SK-N-SH (cell line): ENCODE results near the gene MYOT.

ENCODE experiments used
- EZH2phosphoT487 ChIP-seq: fragments of 200-600 bp; sonication (generic); IDR thresholded peaks from 2 replicates; pipeline ENCODE4 v1.6.1; 2017; ENCODE audit warnings: low read depth, mixed run types, mild to moderate bottlenecking, antibody characterized with exemption, moderate library complexity, borderline replicate concordance
- RAD21 ChIP-seq: IDR thresholded peaks from 2 replicates; pipeline ENCODE4 v1.6.1; 2012; ENCODE audit warnings: mild to moderate bottlenecking, low read length
- RFX5 ChIP-seq: IDR thresholded peaks from 2 replicates; pipeline ENCODE4 v1.6.1; 2012; ENCODE audit warnings: mild to moderate bottlenecking, improper control_type of control experiment, low read length
- SMC3 ChIP-seq: IDR thresholded peaks from 2 replicates; pipeline ENCODE4 v1.6.1; 2012; ENCODE audit warnings: low read depth, low read length, improper control_type of control experiment
- TCF12 ChIP-seq: IDR thresholded peaks from 2 replicates; pipeline ENCODE4 v1.4.0; 2012
- TEAD4 ChIP-seq: IDR thresholded peaks from 2 replicates; pipeline ENCODE4 v1.4.0; 2012; ENCODE audit warnings: mild to moderate bottlenecking, borderline replicate concordance; ENCODE audit not compliant: insufficient read depth
- YY1 ChIP-seq: IDR thresholded peaks from 2 replicates; pipeline ENCODE4 v1.4.0; 2012; ENCODE audit warnings: low read depth, mild to moderate bottlenecking
- TF ChIP-seq, protein P1 (sequence below): IDR thresholded peaks from 2 replicates; pipeline ENCODE4 v1.4.0; 2012; ENCODE audit warnings: low read depth, borderline replicate concordance
- TF ChIP-seq, protein P2 (sequence below): fragments of 200-600 bp; sonication (generic); IDR thresholded peaks from 2 replicates; pipeline ENCODE4 v1.6.1; 2017; ENCODE audit warnings: antibody characterized with exemption, mild to moderate bottlenecking, moderate library complexity
- TF ChIP-seq, protein P3 (sequence below): IDR thresholded peaks from 2 replicates; pipeline ENCODE4 v1.4.0; 2012; ENCODE audit warnings: low read depth, borderline replicate concordance
- TF ChIP-seq, protein P4 (sequence below): IDR thresholded peaks from 2 replicates; pipeline ENCODE4 v1.4.0; 2012; ENCODE audit warnings: low read depth

GRCh38 chr5:137858954-137859353 is 8.7 kb upstream of the MYOT start:
- TF ChIP-seq SMC3, result no peak
- TF ChIP-seq TCF12, result no peak
- TF ChIP-seq, protein P1, sequence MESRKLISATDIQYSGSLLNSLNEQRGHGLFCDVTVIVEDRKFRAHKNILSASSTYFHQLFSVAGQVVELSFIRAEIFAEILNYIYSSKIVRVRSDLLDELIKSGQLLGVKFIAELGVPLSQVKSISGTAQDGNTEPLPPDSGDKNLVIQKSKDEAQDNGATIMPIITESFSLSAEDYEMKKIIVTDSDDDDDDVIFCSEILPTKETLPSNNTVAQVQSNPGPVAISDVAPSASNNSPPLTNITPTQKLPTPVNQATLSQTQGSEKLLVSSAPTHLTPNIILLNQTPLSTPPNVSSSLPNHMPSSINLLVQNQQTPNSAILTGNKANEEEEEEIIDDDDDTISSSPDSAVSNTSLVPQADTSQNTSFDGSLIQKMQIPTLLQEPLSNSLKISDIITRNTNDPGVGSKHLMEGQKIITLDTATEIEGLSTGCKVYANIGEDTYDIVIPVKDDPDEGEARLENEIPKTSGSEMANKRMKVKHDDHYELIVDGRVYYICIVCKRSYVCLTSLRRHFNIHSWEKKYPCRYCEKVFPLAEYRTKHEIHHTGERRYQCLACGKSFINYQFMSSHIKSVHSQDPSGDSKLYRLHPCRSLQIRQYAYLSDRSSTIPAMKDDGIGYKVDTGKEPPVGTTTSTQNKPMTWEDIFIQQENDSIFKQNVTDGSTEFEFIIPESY, result no peak
- no peak for TF ChIP-seq RFX5
- no peak for TF ChIP-seq TEAD4
- TF ChIP-seq YY1, result no peak
- TF ChIP-seq, protein P2, sequence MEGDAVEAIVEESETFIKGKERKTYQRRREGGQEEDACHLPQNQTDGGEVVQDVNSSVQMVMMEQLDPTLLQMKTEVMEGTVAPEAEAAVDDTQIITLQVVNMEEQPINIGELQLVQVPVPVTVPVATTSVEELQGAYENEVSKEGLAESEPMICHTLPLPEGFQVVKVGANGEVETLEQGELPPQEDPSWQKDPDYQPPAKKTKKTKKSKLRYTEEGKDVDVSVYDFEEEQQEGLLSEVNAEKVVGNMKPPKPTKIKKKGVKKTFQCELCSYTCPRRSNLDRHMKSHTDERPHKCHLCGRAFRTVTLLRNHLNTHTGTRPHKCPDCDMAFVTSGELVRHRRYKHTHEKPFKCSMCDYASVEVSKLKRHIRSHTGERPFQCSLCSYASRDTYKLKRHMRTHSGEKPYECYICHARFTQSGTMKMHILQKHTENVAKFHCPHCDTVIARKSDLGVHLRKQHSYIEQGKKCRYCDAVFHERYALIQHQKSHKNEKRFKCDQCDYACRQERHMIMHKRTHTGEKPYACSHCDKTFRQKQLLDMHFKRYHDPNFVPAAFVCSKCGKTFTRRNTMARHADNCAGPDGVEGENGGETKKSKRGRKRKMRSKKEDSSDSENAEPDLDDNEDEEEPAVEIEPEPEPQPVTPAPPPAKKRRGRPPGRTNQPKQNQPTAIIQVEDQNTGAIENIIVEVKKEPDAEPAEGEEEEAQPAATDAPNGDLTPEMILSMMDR, result no peak
- TF ChIP-seq, protein P3, sequence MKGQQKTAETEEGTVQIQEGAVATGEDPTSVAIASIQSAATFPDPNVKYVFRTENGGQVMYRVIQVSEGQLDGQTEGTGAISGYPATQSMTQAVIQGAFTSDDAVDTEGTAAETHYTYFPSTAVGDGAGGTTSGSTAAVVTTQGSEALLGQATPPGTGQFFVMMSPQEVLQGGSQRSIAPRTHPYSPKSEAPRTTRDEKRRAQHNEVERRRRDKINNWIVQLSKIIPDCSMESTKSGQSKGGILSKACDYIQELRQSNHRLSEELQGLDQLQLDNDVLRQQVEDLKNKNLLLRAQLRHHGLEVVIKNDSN, result no peak
- no peak for TF ChIP-seq RAD21
- no peak for TF ChIP-seq EZH2phosphoT487
- TF ChIP-seq, protein P4, sequence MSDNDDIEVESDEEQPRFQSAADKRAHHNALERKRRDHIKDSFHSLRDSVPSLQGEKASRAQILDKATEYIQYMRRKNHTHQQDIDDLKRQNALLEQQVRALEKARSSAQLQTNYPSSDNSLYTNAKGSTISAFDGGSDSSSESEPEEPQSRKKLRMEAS, result no peak
